HCT116 (cell line): ENCODE data around the gene C9orf50. TPM values are rescaled to one million over a fixed set of nuclear protein-coding genes. Genes with fewer than 3 reads are reported as not detected.

ENCODE experiments used
- ATAC-seq: fragments of 200-7000 bp; cut with Tn5 transposase; 2 replicates; pipeline ENCODE4 v1.9.1; 2020; ENCODE audit warnings: mild to moderate bottlenecking, moderate library complexity
- BruUV-seq: library from RNA; stranded (reverse); fragments of 400-500 nt; replicated peaks from 2 replicates; lab custom pipeline; 2021; lab: Mats Ljungman, UMichigan
- CTCF ChIA-PET: fragments of 300-600 bp; sonication (Branson Sonifier 250); formaldehyde crosslinking; loops from one replicate; lab custom pipeline; 2021; ENCODE audit warnings: antibody characterized with exemption; lab: Charles Lee
- POLR2A ChIA-PET: fragments of 300-600, 350-600 bp; sonication (Branson Sonifier 250); formaldehyde crosslinking; loops from one replicate; lab custom pipeline; 2021; ENCODE audit warnings: antibody characterized with exemption; lab: Charles Lee
- RAD21 ChIA-PET, 2 experiments: fragments of 300-600 bp; sonication (Branson Sonifier 250); formaldehyde crosslinking; loops; one replicate each; lab custom pipeline; 2023; ENCODE audit warnings: low total read pairs in 2 of 2; ENCODE audit not compliant: uncharacterized antibody in 2 of 2, unreplicated experiment in 2 of 2, low non-redundant PET in 1 of 2; lab: Charles Lee
- DNase-seq: peaks from one replicate; pipeline ENCODE4 v3.0.0-alpha.2; 2010; ENCODE audit warnings: low read depth, low spot score
- H2AFZ ChIP-seq: fragments of 200-600 bp; shearing (Covaris generic), sonication (generic); 2 replicates; pipeline ENCODE4 v1.6.1; 2017; ENCODE audit warnings: low read depth, mixed run types, mixed read lengths, antibody characterized with exemption, low read length; ENCODE audit not compliant: poor library complexity, severe bottlenecking
- H3K27ac ChIP-seq: 2 replicates; pipeline ENCODE4 v1.5.1; 2012; ENCODE audit warnings: low read depth, low read length
- H3K27me3 ChIP-seq: fragments of 200-600 bp; sonication (generic); 2 replicates; pipeline ENCODE4 v1.6.1; 2016; ENCODE audit warnings: mixed run types, low read length, mixed read lengths; ENCODE audit not compliant: insufficient read depth
- H3K36me3 ChIP-seq, 2 experiments: fragments of 200-500 bp in 1 of 2; fragments of 200-600 bp in 1 of 2; sonication (Bioruptor generic) in 1 of 2; sonication (generic) in 1 of 2; 2 replicates each; pipeline versions ENCODE4 v1.5.1 to v1.6.1; 2014 to 2016; ENCODE audit warnings: low read length in 2 of 2, inconsistent platforms in 1 of 2, mixed read lengths in 1 of 2, mixed run types in 1 of 2; ENCODE audit not compliant: insufficient read depth in 2 of 2, control insufficient read depth in 1 of 2
- H3K4me1 ChIP-seq, 2 experiments: fragments of 200-600 bp in 1 of 2; sonication (generic) in 1 of 2; 2 replicates each; pipeline versions ENCODE4 v1.5.1 to v1.6.1; 2012 to 2017; ENCODE audit warnings: low read length in 2 of 2, inconsistent platforms in 1 of 2, mild to moderate bottlenecking in 1 of 2, mixed read lengths in 1 of 2, mixed run types in 1 of 2, moderate library complexity in 1 of 2; ENCODE audit not compliant: insufficient read depth in 2 of 2, control insufficient read depth in 1 of 2
- H3K4me2 ChIP-seq: fragments of 200-600 bp; sonication (generic); 2 replicates; pipeline ENCODE4 v1.6.1; 2017; ENCODE audit warnings: mixed run types, low read length, mixed read lengths
- H3K4me3 ChIP-seq, 2 experiments: fragments of 200-600 bp in 1 of 2; sonication (generic) in 1 of 2; replicated peaks in 1 of 2; 2 replicates each; pipeline ENCODE4 v1.5.1; 2011 to 2016; ENCODE audit warnings: low read length in 2 of 2, control low read depth in 1 of 2, low read depth in 1 of 2, mild to moderate bottlenecking in 1 of 2, mixed read lengths in 1 of 2, mixed run types in 1 of 2
- H3K79me2 ChIP-seq: fragments of 200-600 bp; sonication (generic); 2 replicates; pipeline ENCODE4 v1.6.1; 2017; ENCODE audit warnings: mild to moderate bottlenecking, mixed run types, low read length, moderate library complexity, mixed read lengths; ENCODE audit not compliant: insufficient read depth
- H3K9ac ChIP-seq: fragments of 200-600 bp; sonication (generic); 2 replicates; pipeline ENCODE4 v1.6.1; 2016; ENCODE audit warnings: low read length, mixed read lengths
- H3K9me2 ChIP-seq: fragments of 200-600 bp; sonication (generic), shearing (Covaris generic); 2 replicates; pipeline ENCODE4 v1.6.1; 2017; ENCODE audit warnings: mixed run types, mild to moderate bottlenecking, moderate library complexity; ENCODE audit not compliant: insufficient read depth
- H3K9me3 ChIP-seq, 2 experiments: fragments of 200-500 bp in 1 of 2; fragments of 200-600 bp in 1 of 2; sonication (Bioruptor generic) in 1 of 2; sonication (generic) in 1 of 2; 2 replicates each; pipeline ENCODE4 v1.6.1; 2014 to 2017; ENCODE audit warnings: low read length in 2 of 2, mixed read lengths in 2 of 2, inconsistent platforms in 1 of 2, low read depth in 1 of 2, mild to moderate bottlenecking in 1 of 2, mixed run types in 1 of 2, moderate library complexity in 1 of 2; ENCODE audit not compliant: control insufficient read depth in 1 of 2, insufficient read depth in 1 of 2
- H4K20me1 ChIP-seq: fragments of 200-600 bp; sonication (generic), shearing (Covaris generic); 2 replicates; pipeline ENCODE4 v1.6.1; 2017; ENCODE audit warnings: mixed run types, mild to moderate bottlenecking, moderate library complexity; ENCODE audit not compliant: insufficient read depth
- POLR2A ChIP-seq: IDR thresholded peaks from 2 replicates; pipeline ENCODE4 v1.7.0; 2011; ENCODE audit warnings: borderline replicate concordance; ENCODE audit not compliant: insufficient read depth, insufficient read length; ENCODE audit errors: extremely low read depth
- REST ChIP-seq: IDR thresholded peaks from 2 replicates; pipeline ENCODE4 v1.6.1; 2012; ENCODE audit warnings: low read depth
- intact Hi-C: fragments of 100-400 bp; cut with micrococcal nuclease; formaldehyde crosslinking; loops from 2 replicates; pipeline ENCODE4 v1.10.0; 2022
- total RNA-seq: library from RNA; stranded (reverse); gene quantifications from one replicate; pipeline ENCODE4 v1.2.1, GENCODE V29; 2021; ENCODE audit not compliant: unreplicated experiment

C9orf50 gene
- total RNA-seq, 1 experiment from 2014 or later: not detected

GRCh38 chr9:129598089-129598596, 22.8 kb downstream of the C9orf50 start:
- Histone ChIP-seq H4K20me1 (no peaks in the 10 kb centered on the region), H3K27me3 (no peaks in the 10 kb centered on the region), H3K36me3 (no peaks in the 10 kb centered on the region), H3K27ac (peak overlapping the region; percentile 98), H3K4me3 (peak overlapping the region; percentile 57 to 67), H3K4me2 (peak overlapping the region; percentile 95), H3K9me3 (no peaks in the 10 kb centered on the region), H3K9ac (peak overlapping the region; percentile 83), H2AFZ (no peak overlapping the region), H3K4me1 (peaks cover 83 to 97% of the 10 kb centered on the region in 2 experiments), H3K9me2 (no peaks in the 10 kb centered on the region), H3K79me2 (no peaks in the 10 kb centered on the region)
- BruUV-seq: TSS peak; percentile 70
- ChIA-PET RAD21 (interaction anchor here in 1 of 2 experiments (2.2 kb wide), 1 partner anchor 11 kb away, joined by 6 read pairs; no protein-coding TSS in a partner anchor), CTCF (interaction anchor here (1.8 to 2.6 kb wide), 3 partner anchors 28 to 459 kb away, joined by 7 to 15 read pairs (median 8); no protein-coding TSS in a partner anchor), POLR2A (interaction anchor here (0.6 to 3.6 kb wide), 9 partner anchors 9 to 420 kb away, joined by 3 to 46 read pairs (median 7); partner anchors contain the start of gene IER5L)
- no peak for DNase-seq
- intact Hi-C loops: no loop called here
- ATAC-seq: no peak
- no peak for TF ChIP-seq REST
- peak; percentile 33 for TF ChIP-seq POLR2A
